Measurements from ENCODE around the gene PMF1. TPM values are rescaled to one million over a fixed set of nuclear protein-coding genes. Genes with fewer than 3 reads are reported as not detected.
A peak's percentile ranks its signal among the peaks of the same experiment; 100 is the strongest.

Gene PMF1
- total RNA-seq, 2 experiments from 2014 or later, result 83.4 to 87.3 TPM

DNA sequence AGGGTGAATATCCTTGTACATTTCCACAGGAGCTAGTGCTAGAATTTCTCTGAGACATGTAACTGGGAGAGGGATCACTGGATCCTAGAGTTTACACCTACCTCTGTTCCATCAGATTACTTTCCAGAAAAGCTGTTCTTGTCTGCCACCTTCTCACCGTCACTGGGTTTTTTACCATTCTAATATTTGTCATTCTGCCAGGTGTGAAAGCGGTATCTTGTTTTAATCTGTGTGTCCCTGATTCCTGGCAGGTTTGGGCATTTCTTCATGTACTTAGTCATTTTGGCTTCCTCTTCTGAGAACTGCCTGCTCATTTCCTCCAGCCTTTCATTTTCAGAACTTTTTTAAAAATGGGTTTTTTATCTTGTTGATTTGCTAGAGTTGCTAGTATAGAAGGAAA, 5.1 kb downstream of the PMF1 start:
- peak; percentile 49 for DNase-seq
- Mint-ChIP-seq H3K4me3 (peak overlapping the region; percentile 79), H3K4me1 (peaks cover 63% of the 10 kb centered on the region), H3K27ac (peak overlapping the region; percentile 100), H3K36me3 (peaks cover 68% of the 10 kb centered on the region), H3K27me3 (no peaks in the 10 kb centered on the region), H3K9me3 (peaks cover 5% of the 10 kb centered on the region)

- Mint-ChIP-seq H3K27ac (peak overlapping the region; percentile 100), H3K4me3 (no peak overlapping the region), H3K9me3 (peaks cover 5% of the 10 kb centered on the region), H3K36me3 (peaks cover 64% of the 10 kb centered on the region), H3K4me1 (peaks cover 64% of the 10 kb centered on the region), H3K27me3 (no peaks in the 10 kb centered on the region)
- no peak for DNase-seq
These were observed 7.4 kb downstream of the PMF1 start for GRCh38 chr1:156220226-156220625.

DNA sequence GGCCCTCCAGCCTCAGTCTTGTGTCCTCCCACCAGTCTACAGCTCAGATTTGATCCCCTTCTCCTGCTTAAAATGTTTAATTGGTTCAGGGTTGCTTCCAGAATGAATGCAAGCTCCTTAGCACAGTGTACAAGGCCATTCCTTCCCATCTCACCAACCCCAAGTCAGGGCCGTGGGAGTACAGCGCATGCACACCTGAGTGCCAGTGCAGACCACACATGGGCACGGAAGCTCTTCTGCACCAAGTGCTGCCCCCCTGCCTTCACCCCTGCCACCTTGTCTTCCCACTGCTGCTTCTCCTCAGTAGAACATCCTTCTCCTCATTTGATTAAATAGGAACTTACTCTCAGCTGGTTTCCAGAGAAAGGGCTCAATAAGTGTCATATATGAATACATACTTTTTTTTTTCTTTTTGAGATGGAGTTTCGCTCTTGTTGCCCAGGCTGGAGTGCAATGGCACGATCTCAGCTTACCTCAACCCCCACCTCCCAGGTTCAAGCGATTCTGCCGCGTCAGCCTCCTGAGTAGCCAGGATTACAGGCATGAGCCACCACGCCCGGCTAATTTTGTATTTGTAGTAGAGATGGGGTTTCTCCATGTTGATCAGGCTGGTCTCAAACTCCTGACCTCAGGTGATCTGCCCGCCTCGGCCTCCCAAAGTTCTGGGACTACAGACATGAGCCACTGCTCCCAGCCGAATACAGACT, 9.3 kb downstream of the PMF1 start:
- no peak for DNase-seq
- Mint-ChIP-seq H3K4me1 (peaks cover 73% of the 10 kb centered on the region), H3K4me3 (peak overlapping the region; percentile 69), H3K9me3 (peaks cover 5% of the 10 kb centered on the region), H3K27me3 (no peaks in the 10 kb centered on the region), H3K27ac (peak overlapping the region; percentile 98), H3K36me3 (peaks cover 67% of the 10 kb centered on the region)

DNA sequence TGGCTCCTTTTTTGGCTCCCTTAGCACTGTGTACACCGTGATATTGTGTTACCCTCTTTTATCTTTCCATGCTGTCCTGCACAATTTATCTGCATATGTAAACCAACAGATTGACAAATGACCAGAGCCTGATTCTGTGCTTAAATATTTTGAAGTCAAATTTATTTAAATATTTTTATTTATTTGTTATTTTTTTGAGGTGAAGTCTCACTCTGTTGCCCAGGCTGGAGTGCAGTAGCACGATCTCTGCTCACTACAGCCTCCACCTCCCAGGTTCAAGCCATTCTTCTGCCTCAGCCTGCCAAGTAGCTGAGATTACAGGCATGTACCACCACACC, 12.8 kb downstream of the PMF1 start:
- DNase-seq, result no peak
- H3K9me3 Mint-ChIP-seq, result no peaks in the 10 kb centered on the region
- peaks cover 54% of the 10 kb centered on the region for H3K36me3 Mint-ChIP-seq
- H3K4me1 Mint-ChIP-seq, result peaks cover 59% of the 10 kb centered on the region
- H3K27me3 Mint-ChIP-seq, result no peaks in the 10 kb centered on the region
- peak overlapping the region; percentile 84 for H3K27ac Mint-ChIP-seq
- H3K4me3 Mint-ChIP-seq, result no peak overlapping the region

DNA sequence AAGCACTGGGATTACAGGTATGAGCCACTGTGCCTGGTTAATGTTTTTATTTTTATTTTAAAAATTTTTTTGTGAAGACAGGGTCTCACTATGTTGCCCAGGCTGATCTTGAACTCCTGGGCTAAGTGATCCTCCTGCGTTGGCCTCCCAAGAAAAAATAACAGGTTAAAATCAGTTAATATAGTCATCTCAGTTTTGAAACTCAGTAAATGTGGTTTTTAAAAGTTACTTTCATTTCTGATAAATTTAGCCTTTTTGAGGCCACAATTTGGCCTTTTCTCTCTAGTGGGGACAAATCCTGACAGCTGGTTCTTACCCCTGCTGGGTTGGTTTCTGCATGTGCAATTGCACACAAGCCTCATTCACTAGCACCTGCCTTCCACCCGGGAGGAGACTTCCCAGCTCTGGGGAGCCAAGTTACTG, 13.3 kb downstream of the PMF1 start:
- peak; percentile 41 for DNase-seq
- H3K36me3 Mint-ChIP-seq, result peaks cover 51% of the 10 kb centered on the region
- H3K4me1 Mint-ChIP-seq, result peaks cover 56% of the 10 kb centered on the region
- peak overlapping the region; percentile 90 for H3K27ac Mint-ChIP-seq
- H3K9me3 Mint-ChIP-seq, result no peaks in the 10 kb centered on the region
- H3K4me3 Mint-ChIP-seq, result no peak overlapping the region
- H3K27me3 Mint-ChIP-seq, result no peaks in the 10 kb centered on the region

DNA sequence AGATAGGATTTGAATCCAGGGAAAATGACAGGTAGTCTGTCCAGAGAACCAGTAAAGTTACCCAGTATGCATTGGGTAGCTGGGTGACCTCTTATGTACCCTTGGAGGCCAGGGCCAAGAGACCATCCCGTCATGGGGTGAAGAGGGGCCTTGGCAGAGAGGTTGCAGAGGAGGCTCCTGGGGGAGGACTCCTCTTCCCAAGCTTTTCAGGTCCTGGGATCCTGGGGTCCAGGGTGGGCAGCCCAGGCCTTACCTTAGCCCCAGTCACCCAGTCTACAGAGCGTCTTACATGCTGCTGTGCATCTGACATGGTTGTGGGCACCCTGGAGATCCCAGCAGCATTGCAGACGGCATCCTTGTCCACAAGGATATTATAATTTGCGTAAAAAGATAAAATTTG, 14.0 kb downstream of the PMF1 start:
- Mint-ChIP-seq H3K4me3 (no peak overlapping the region), H3K27me3 (no peaks in the 10 kb centered on the region), H3K4me1 (peaks cover 51% of the 10 kb centered on the region), H3K27ac (peak overlapping the region; percentile 90), H3K9me3 (no peaks in the 10 kb centered on the region), H3K36me3 (peaks cover 44% of the 10 kb centered on the region)
- no peak for DNase-seq

DNA sequence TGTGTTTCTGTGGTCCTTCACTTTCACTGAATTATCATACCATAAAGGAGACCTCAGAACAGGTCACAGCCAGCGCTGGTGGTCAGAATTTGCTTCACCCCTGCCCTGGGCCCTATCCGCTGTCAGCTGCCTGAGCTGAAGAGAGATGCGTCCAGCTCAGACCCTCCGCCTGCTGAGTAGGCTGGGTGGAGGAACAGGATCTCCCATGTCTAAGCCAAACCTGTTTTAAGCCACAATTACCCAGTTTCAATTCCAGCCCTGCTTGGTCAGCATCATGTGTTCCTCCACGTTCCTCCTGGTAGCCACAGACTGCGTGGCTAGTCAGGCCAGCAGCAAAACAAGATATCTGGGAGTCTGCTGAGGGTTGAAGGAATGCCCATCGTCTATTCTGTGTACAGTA, 15.7 kb downstream of the PMF1 start:
- Mint-ChIP-seq H3K4me3 (no peak overlapping the region), H3K9me3 (no peaks in the 10 kb centered on the region), H3K27me3 (no peaks in the 10 kb centered on the region), H3K4me1 (peaks cover 35% of the 10 kb centered on the region), H3K36me3 (peaks cover 31% of the 10 kb centered on the region), H3K27ac (peak overlapping the region; percentile 58)
- DNase-seq, result no peak

- no peaks in the 10 kb centered on the region for H3K9me3 Mint-ChIP-seq
- no peak for DNase-seq
- H3K4me1 Mint-ChIP-seq, result peaks cover 27% of the 10 kb centered on the region
- no peak overlapping the region for H3K27ac Mint-ChIP-seq
- H3K4me3 Mint-ChIP-seq, result no peak overlapping the region
- H3K27me3 Mint-ChIP-seq, result no peaks in the 10 kb centered on the region
- peaks cover 23% of the 10 kb centered on the region for H3K36me3 Mint-ChIP-seq
These were observed 17.1 kb downstream of the PMF1 start for GRCh38 chr1:156229809-156230472.

- no peaks in the 10 kb centered on the region for H3K9me3 Mint-ChIP-seq
- peaks cover 21% of the 10 kb centered on the region for H3K36me3 Mint-ChIP-seq
- no peak for DNase-seq
- no peak overlapping the region for H3K27ac Mint-ChIP-seq
- H3K27me3 Mint-ChIP-seq, result no peaks in the 10 kb centered on the region
- H3K4me3 Mint-ChIP-seq, result no peak overlapping the region
- peaks cover 23% of the 10 kb centered on the region for H3K4me1 Mint-ChIP-seq
These were observed 17.6 kb downstream of the PMF1 start for GRCh38 chr1:156230473-156230837.

GRCh38 chr1:156232201-156232894, 19.5 kb downstream of the PMF1 start:
- Mint-ChIP-seq H3K9me3 (no peaks in the 10 kb centered on the region), H3K4me1 (peaks cover 10% of the 10 kb centered on the region), H3K27ac (peak overlapping the region; percentile 43), H3K27me3 (no peaks in the 10 kb centered on the region), H3K36me3 (peaks cover 23% of the 10 kb centered on the region), H3K4me3 (no peak overlapping the region)
- DNase-seq, result no peak

DNA sequence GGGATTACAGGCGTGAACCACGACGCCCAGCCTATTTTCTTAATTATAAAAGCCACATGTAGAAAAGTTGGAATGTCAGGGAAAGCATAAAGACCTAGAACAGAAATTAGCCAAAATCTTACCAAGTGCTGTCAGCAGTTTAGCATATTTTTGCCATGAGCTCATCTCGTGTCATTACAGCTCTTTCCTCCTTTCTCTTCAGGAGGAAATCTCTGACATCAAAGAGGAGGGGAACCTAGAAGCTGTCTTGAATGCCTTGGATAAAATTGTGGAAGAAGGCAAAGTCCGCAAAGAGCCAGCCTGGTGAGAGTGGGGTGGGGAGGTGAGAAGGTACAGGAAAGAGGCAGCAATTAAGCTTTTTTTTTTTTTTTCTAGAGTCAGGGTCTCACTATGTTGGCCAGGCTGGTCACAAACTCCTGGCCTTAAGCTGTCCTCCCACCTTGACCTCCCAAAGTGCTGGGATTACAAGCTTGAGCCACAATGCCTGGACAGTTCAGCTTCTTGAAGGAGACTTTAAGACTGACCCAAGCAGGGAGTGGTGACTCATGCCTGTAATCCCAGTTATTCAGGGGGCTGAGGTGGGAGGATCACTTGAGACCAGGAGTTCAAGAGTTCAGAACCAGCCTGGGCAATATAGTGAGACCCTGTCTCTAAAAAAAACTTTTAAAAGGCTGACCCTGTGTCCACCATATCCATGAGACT, 20.8 kb downstream of the PMF1 start:
- Mint-ChIP-seq H3K36me3 (peaks cover 23% of the 10 kb centered on the region), H3K27ac (peak overlapping the region; percentile 43), H3K9me3 (no peaks in the 10 kb centered on the region), H3K27me3 (no peaks in the 10 kb centered on the region), H3K4me1 (peaks cover 15% of the 10 kb centered on the region), H3K4me3 (no peak overlapping the region)
- no peak for DNase-seq

GRCh38 chr1:156236164-156236563, 23.4 kb downstream of the PMF1 start:
- Mint-ChIP-seq H3K36me3 (peaks cover 21% of the 10 kb centered on the region), H3K4me1 (peaks cover 10% of the 10 kb centered on the region), H3K27ac (no peak overlapping the region), H3K9me3 (no peaks in the 10 kb centered on the region), H3K4me3 (no peak overlapping the region), H3K27me3 (no peaks in the 10 kb centered on the region)
- DNase-seq, result no peak

DNA sequence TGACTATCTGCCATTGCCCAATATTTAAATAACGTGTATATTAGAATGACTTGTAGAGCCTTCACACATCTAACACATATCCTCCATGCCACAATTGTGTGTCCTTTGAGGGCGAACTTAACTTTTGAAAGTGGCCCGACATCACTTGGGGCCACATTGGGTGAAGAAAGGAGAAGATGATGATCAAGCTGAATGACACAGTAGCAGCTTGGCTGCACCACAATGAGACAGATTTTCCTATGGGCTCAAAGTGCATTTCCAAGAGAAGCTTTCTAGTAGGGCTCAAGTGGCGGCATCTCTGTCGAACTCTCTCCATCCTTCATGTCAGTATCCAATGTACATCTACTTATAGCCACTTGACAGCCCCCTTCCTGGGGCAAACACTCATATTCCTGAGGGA, 25.4 kb downstream of the PMF1 start:
- Mint-ChIP-seq H3K4me3 (no peak overlapping the region), H3K27me3 (no peaks in the 10 kb centered on the region), H3K36me3 (peaks cover 21% of the 10 kb centered on the region), H3K9me3 (no peaks in the 10 kb centered on the region), H3K4me1 (peaks cover 8% of the 10 kb centered on the region), H3K27ac (peak overlapping the region; percentile 45)
- no peak for DNase-seq

DNA sequence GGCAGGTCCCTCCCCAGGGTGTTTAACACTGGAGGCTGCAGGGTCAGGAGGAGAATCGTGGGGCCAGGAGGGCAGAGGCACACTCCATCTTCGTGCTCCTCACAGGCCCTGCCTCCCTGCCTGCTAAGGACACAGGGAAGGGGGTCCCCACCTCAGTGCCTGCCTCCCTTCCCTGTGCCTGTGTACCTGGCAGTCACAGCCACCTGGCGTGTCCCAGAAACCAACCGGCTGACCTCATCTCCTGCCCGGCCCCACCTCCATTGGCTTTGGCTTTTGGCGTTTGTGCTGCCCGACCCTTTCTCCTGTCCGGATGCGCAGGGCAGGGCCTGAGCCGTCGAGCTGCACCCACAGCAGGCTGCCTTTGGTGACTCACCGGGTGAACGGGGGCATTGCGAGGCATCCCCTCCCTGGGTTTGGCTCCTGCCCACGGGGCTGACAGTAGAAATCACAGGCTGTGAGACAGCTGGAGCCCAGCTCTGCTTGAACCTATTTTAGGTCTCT, 28.6 kb downstream of the PMF1 start:
- H3K9me3 Mint-ChIP-seq, result no peaks in the 10 kb centered on the region
- H3K36me3 Mint-ChIP-seq, result peaks cover 17% of the 10 kb centered on the region
- DNase-seq, result no peak
- no peak overlapping the region for H3K27ac Mint-ChIP-seq
- no peaks in the 10 kb centered on the region for H3K27me3 Mint-ChIP-seq
- H3K4me3 Mint-ChIP-seq, result no peak overlapping the region
- peaks cover 23% of the 10 kb centered on the region for H3K4me1 Mint-ChIP-seq

- H3K4me3 Mint-ChIP-seq, result no peak within 1 kb of the TSS
- DNase-seq, result no peak
- H3K4me1 Mint-ChIP-seq, result peaks cover 23% of the 10 kb centered on the region
- H3K27ac Mint-ChIP-seq, result no peak within 1 kb of the TSS
- no peaks in the 10 kb centered on the region for H3K27me3 Mint-ChIP-seq
- H3K9me3 Mint-ChIP-seq, result no peaks in the 10 kb centered on the region
- peaks cover 13% of the 10 kb centered on the region for H3K36me3 Mint-ChIP-seq
These were observed 29.1 kb downstream of the PMF1 start, which contains the start of gene BGLAP for GRCh38 chr1:156241926-156242325. Gene BGLAP (plus strand): TSS chr1:156242184. CDS start chr1:156242232, 48 bp downstream.
